GM12873 (cell line): ENCODE data around the gene PODN.

ENCODE experiments used
- TF ChIP-seq, protein P1 (sequence below): IDR thresholded peaks from 2 replicates; pipeline ENCODE4 v1.5.1; 2012; ENCODE audit warnings: low read depth, mild to moderate bottlenecking, moderate library complexity, low read length, control low read depth; ENCODE audit not compliant: insufficient read depth; ENCODE audit errors: missing control alignments

PODN gene

DNA sequence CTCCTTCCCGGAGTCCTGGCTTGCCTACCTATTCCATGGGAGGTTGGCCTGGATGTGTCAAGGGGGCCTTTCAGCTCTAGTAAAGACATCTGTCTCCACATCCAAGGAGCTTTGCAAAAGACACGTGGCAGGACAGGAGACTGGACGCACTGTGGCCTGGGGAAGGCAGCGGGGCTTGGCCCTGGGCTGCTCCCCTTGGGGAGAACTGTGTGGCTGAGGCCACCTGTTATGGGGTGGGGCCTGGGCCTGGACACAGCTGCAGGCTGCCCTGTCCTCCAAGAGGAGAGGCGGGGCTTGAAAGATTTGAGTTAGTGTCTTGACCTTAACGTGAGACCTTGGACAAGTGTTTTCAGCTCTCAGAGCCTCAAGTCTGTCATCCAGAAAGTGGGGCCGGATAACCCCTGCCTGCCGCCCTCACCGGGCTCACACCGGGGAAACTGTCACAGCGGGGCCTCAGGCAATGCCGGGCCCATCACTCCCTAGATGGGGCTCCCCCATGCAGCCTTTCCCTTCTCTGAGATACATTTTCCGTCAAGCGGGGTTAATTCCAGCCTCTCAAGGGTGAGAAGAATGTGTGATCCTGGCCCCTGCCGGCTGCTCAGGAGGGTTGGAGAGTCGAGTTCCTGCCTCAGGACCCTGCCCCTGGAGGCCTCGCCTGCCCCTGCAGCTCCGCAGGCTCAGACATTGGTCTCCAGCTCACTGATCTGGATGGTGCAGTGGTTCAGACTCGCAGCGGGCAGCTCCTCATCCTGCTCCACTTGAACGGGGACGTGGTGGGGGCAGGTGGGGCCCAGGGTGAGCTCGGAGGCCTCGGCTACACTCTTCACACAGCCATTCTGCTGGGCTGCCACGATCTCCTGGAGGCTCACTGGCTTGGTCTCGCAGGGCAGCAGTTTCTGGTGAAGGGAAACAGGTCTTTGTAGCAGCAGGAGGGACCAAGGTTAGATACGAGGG, 25.6 kb downstream of the PODN start:
- TF ChIP-seq, protein P1, sequence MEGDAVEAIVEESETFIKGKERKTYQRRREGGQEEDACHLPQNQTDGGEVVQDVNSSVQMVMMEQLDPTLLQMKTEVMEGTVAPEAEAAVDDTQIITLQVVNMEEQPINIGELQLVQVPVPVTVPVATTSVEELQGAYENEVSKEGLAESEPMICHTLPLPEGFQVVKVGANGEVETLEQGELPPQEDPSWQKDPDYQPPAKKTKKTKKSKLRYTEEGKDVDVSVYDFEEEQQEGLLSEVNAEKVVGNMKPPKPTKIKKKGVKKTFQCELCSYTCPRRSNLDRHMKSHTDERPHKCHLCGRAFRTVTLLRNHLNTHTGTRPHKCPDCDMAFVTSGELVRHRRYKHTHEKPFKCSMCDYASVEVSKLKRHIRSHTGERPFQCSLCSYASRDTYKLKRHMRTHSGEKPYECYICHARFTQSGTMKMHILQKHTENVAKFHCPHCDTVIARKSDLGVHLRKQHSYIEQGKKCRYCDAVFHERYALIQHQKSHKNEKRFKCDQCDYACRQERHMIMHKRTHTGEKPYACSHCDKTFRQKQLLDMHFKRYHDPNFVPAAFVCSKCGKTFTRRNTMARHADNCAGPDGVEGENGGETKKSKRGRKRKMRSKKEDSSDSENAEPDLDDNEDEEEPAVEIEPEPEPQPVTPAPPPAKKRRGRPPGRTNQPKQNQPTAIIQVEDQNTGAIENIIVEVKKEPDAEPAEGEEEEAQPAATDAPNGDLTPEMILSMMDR = no peak

DNA sequence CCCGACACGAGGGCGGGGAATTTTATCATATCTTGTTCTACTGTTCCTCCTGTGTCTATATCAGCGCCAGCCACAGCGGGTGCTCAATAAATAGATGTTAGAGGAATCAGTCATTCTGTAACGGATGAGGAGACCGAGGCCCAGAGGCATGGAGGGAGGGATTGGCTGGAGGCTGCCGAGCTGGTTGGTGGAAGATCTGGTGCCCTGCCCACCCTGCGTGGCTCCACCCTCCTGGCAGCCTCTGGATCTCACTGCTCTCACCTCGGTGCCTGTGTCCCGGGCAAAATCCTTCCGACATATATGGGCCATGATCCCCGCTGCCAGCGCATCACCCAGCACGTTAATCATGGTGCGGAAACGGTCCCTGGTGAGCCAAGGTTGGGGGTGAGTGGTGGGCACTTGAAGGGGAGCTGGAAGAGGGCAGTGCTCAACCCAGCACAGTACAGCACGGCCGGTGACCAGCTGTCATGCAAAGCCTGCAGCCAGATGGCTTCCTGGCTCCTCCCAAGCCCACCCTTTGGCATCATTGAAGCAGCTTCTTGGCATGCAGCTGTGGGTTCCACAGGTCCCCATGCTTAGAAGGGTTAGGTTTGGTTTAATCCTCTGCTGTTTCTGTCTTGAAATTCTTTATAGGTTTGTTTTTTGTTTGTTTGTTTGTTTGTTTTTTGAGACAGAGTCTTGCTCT, 26.7 kb downstream of the PODN start:
- TF ChIP-seq, protein P1 = no peak

DNA sequence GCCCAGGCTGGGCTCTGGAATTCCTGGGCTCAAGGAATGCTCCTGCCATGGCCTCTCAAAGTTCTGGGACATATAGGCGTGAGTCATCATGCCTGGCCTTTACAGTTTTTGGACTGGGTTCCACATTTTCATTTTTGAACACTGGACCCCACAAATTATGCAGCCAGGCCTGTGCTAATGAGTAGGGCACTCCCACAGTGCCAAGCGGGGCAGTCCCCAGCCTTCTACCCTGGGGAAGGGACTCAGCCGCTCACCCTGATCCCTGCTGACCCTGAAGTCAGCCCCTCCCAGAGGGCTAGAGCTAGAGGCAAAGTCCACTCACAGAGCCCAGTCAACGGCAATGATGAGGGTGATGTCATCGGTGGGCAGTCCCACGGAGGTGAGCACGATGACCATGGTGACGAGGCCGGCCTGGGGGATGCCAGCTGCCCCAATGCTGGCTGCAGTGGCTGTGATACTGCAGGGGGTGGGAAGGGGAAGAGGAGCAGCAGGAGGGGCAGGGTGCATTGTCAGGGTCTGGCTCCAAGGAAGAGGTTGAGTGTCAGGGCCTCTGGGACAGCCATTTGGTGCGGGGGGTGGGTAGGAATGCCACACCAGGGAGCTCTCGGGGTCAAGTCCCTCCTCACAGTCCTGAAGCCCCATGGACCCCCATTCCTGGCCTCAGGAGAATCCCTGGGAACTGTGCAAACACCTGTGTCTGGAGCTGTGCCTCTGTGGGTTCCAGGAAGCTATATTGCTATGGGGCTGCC, 27.6 kb downstream of the PODN start:
- TF ChIP-seq, protein P1 = no peak

DNA sequence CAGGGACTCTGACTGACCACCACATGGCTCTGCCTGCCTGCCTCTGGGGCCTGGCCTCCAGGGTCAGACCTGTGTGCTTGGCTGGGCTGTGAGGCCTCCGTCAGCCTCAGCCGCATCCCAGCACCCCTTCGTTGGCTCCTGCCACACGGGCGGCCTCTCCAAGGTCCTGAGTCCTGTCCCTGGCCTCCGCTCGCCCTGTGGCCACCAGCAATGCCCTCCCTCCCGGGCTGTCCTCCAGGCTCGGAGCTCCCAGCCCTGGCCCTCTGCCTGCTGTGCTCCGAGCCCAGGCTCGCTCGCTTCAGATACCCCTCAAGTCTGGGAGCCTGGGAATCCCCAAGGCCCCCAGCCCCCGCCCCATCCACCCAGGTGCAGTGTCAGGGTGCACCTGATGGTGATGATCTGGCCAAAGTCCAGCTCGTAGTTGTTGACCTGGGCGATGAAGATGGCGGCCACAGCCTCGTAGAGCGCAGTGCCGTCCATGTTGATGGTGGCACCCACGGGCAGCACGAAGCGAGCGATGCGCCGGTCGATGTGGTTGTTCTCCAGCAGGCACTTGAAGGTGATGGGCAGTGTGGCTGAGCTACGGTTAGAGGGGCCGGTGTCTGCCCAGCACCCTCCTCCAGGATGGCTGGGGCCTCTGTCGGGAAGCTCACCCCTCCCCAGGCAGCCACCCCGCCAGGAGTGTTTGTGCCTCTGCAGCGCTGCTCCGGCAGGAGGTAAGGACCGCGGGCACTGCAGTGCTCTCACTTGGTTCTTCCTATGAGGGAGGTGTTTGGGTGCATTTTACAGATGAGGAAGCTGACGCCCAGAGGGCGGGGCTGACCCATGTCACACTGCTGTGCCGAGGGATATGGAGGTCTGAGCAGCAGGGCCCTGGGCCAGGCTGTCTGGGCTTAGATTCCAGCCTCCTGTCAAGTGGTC, 28.5 kb downstream of the PODN start:
- TF ChIP-seq, protein P1 = no peak

DNA sequence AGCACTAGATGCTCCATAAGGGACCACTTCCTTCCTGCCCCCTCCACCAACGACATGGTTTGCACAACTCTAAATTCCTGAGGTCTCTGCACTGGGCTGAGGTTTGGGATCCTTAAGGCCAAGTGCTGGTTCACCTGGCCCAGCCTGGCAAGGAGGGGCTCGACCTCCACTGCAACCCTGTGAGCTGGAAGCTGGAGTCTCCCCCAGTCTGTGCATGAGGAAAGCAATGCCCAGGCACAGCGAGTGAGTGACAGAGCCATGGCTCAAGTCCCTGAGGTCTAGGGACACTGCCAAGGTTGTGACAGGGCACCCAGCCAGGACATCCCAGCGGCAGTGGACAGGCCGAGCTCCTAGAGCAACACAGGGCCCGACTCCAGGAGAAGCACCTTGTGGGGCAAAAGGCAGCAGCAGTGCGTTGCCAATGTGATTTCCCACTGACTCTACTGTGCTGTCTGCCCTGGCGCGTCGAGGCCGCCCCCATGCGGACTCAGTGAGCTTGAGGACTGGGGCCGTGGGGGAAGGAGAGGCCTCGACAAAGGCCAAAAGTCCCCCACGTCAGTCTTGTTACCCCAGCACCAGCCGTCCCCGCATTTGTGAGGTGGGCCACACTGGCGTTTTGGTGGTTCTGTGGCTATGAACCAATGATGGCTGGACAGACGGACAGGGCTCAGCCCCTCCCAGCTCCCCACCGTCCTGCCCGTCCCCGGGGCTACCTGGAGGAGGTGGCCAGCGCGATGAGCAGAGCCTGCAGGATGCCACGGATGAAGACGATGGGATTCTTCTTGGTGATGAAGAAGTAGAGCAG, 30.0 kb downstream of the PODN start:
- TF ChIP-seq, protein P1 = no peak

DNA sequence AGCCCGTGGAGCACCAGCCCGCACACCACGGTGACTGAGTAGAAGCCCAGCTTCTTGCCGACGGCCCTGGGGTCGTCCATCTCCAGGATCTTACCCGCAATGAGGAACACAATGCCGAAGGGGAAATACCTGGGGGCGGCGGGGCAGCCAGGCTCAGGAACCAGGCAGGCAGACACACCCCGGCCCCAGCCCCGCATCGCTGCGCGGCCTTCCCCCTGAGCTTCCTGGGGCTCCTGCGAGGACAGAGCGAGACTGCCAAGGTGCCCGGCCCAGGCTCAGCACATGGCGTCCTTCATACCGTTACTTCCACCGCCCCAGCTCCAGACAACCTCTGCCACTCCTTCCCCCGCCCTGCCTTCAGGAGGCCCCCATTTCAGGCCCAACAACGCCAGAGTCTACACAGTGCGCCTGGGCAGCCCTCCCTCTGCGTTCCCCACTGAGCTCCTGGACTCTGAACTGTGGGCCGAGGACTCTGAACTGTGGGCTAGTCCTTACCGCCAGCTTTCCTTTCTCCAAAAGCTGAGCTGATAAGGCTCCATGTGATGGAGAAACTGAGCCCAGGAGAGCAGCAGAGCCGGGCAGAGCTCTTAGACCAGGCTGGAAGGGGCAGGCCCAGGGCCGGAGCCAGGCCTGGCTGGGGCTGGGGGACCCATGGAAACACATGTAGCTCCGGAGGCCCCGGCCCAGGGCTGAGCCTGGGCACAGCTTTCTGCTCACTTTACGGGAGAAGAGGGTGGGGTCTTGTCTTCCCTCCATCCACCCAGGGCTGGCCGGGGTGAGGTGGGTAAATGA, 30.8 kb downstream of the PODN start:
- TF ChIP-seq, protein P1 = no peak
